KMS-11 (cell line): ENCODE data around the gene ABCA12.

Experiments
- H2AFZ ChIP-seq: fragments of 200-600 bp; sonication (generic); 2 replicates; pipeline ENCODE4 v1.6.1; 2016; ENCODE audit warnings: antibody characterized with exemption, mixed run types, low read depth
- H3K27ac ChIP-seq: fragments of 200-600 bp; sonication (generic); 2 replicates; pipeline ENCODE4 v1.6.1; 2016; ENCODE audit warnings: mild to moderate bottlenecking, mixed run types
- H3K27me3 ChIP-seq: fragments of 200-600 bp; sonication (generic); 2 replicates; pipeline ENCODE4 v1.6.1; 2017; ENCODE audit warnings: mild to moderate bottlenecking, low read depth, mixed run types, moderate library complexity; ENCODE audit not compliant: insufficient read depth
- H3K36me3 ChIP-seq: fragments of 200-600 bp; sonication (generic); 2 replicates; pipeline ENCODE4 v1.6.1; 2017; ENCODE audit warnings: mild to moderate bottlenecking, mixed run types; ENCODE audit not compliant: insufficient read depth
- H3K4me1 ChIP-seq: fragments of 200-600 bp; sonication (generic); 2 replicates; pipeline ENCODE4 v1.6.1; 2016; ENCODE audit warnings: mild to moderate bottlenecking, low read depth, mixed run types; ENCODE audit not compliant: poor library complexity, severe bottlenecking
- H3K4me2 ChIP-seq: fragments of 200-600 bp; sonication (generic); 2 replicates; pipeline ENCODE4 v1.7.0; 2016; ENCODE audit warnings: mild to moderate bottlenecking, mixed run types
- H3K4me3 ChIP-seq: fragments of 200-600 bp; sonication (generic); IDR thresholded peaks from 2 replicates; pipeline ENCODE4 v1.6.1; 2017; ENCODE audit warnings: low read depth, low read length, mixed read lengths; ENCODE audit not compliant: insufficient read depth
- H3K79me2 ChIP-seq: fragments of 200-600 bp; sonication (generic); 2 replicates; pipeline ENCODE4 v1.6.1; 2016; ENCODE audit warnings: low read depth, mixed run types; ENCODE audit not compliant: insufficient read depth
- H3K9ac ChIP-seq: fragments of 200-600 bp; sonication (generic); 2 replicates; pipeline ENCODE4 v1.6.1; 2016; ENCODE audit warnings: mild to moderate bottlenecking, mixed run types
- H4K20me1 ChIP-seq: fragments of 200-600 bp; sonication (generic); 2 replicates; pipeline ENCODE4 v1.6.1; 2016; ENCODE audit warnings: mild to moderate bottlenecking, mixed run types; ENCODE audit not compliant: insufficient read depth
- CTCF ChIP-seq: fragments of 200-600 bp; sonication (generic); conservative IDR thresholded peaks from 2 replicates; pipeline ENCODE4 v1.6.1; 2017; ENCODE audit warnings: low read depth, mild to moderate bottlenecking, antibody characterized with exemption, low read length, moderate library complexity, mixed read lengths

Gene ABCA12

GRCh38 chr2:215029936-215030335, 108.5 kb downstream of the ABCA12 start:
- Histone ChIP-seq H2AFZ (no peak overlapping the region), H4K20me1 (no peaks in the 10 kb centered on the region), H3K79me2 (no peaks in the 10 kb centered on the region), H3K36me3 (no peaks in the 10 kb centered on the region), H3K4me2 (no peak overlapping the region), H3K27me3 (no peaks in the 10 kb centered on the region), H3K4me3 (no peak overlapping the region), H3K27ac (no peak overlapping the region), H3K4me1 (no peaks in the 10 kb centered on the region), H3K9ac (no peak overlapping the region)
- TF ChIP-seq CTCF, result no peak

- no peaks in the 10 kb centered on the region for H3K79me2 ChIP-seq
- H3K27ac ChIP-seq, result no peak overlapping the region
- H3K4me3 ChIP-seq, result no peak overlapping the region
- no peak overlapping the region for H3K4me2 ChIP-seq
- H2AFZ ChIP-seq, result no peak overlapping the region
- H3K27me3 ChIP-seq, result no peaks in the 10 kb centered on the region
- H3K9ac ChIP-seq, result no peak overlapping the region
- TF ChIP-seq CTCF, result no peak
- H3K4me1 ChIP-seq, result no peaks in the 10 kb centered on the region
- H4K20me1 ChIP-seq, result no peaks in the 10 kb centered on the region
- H3K36me3 ChIP-seq, result no peaks in the 10 kb centered on the region
Observed at GRCh38 chr2:215028231-215028630, 110.2 kb downstream of the ABCA12 start.

- H3K4me1 ChIP-seq, result no peaks in the 10 kb centered on the region
- no peaks in the 10 kb centered on the region for H3K36me3 ChIP-seq
- no peaks in the 10 kb centered on the region for H4K20me1 ChIP-seq
- H3K27me3 ChIP-seq, result no peaks in the 10 kb centered on the region
- no peak for TF ChIP-seq CTCF
- no peak overlapping the region for H3K4me2 ChIP-seq
- H3K79me2 ChIP-seq, result no peaks in the 10 kb centered on the region
- H3K9ac ChIP-seq, result no peak overlapping the region
- no peak overlapping the region for H2AFZ ChIP-seq
- no peak overlapping the region for H3K27ac ChIP-seq
- no peak overlapping the region for H3K4me3 ChIP-seq
Observed at GRCh38 chr2:215027779-215028178, 110.6 kb downstream of the ABCA12 start.

- Histone ChIP-seq H3K9ac (no peak overlapping the region), H3K36me3 (no peaks in the 10 kb centered on the region), H4K20me1 (no peaks in the 10 kb centered on the region), H3K4me3 (no peak overlapping the region), H3K27me3 (no peaks in the 10 kb centered on the region), H3K4me1 (no peaks in the 10 kb centered on the region), H3K4me2 (no peak overlapping the region), H2AFZ (no peak overlapping the region), H3K79me2 (no peaks in the 10 kb centered on the region), H3K27ac (no peak overlapping the region)
- no peak for TF ChIP-seq CTCF
Observed at GRCh38 chr2:215022910-215023309, 115.5 kb downstream of the ABCA12 start.

GRCh38 chr2:215022418-215022817, 116.0 kb downstream of the ABCA12 start:
- H3K4me1 ChIP-seq, result no peaks in the 10 kb centered on the region
- TF ChIP-seq CTCF, result no peak
- H3K4me2 ChIP-seq, result no peak overlapping the region
- H3K79me2 ChIP-seq, result no peaks in the 10 kb centered on the region
- no peak overlapping the region for H3K9ac ChIP-seq
- no peaks in the 10 kb centered on the region for H3K36me3 ChIP-seq
- H3K27me3 ChIP-seq, result no peaks in the 10 kb centered on the region
- no peaks in the 10 kb centered on the region for H4K20me1 ChIP-seq
- H3K4me3 ChIP-seq, result no peak overlapping the region
- H2AFZ ChIP-seq, result no peak overlapping the region
- H3K27ac ChIP-seq, result no peak overlapping the region
